ENCODE results near the gene HYAL3. TPM values are rescaled to one million over a fixed set of nuclear protein-coding genes. Genes with fewer than 3 reads are reported as not detected.

HYAL3 gene
- 1 to 10 TPM in 3 of 5 donors, not detected in 2; 1.3 to 3.9 (median 1.3) TPM for total RNA-seq
- polyA plus RNA-seq, result 1 to 10 TPM; 5.0 to 7.9 (median 7.7) TPM
- long read RNA-seq, donor 1, result 0 reads
- long read RNA-seq, donor 2, result 0 reads
- long read RNA-seq, donor 3, result 0 reads
- long read RNA-seq, donor 4, result 0 reads
- long read RNA-seq, donor 5, partial matches to known transcripts, result 0 of 3 reads
- long read RNA-seq, donor 5, other reads (novel, unspliced or antisense), result 0 of 3 reads
- long read RNA-seq, donor 6, result 0 reads
- long read RNA-seq, donor 7, result 0 reads
- long read RNA-seq, donor 8, partial matches to known transcripts, result 18 of 60 reads
- long read RNA-seq, donor 8, other reads (novel, unspliced or antisense), result 42 of 60 reads
- long read RNA-seq, donor 9, result 0 reads
- long read RNA-seq, donor 10, result 0 reads

DNA sequence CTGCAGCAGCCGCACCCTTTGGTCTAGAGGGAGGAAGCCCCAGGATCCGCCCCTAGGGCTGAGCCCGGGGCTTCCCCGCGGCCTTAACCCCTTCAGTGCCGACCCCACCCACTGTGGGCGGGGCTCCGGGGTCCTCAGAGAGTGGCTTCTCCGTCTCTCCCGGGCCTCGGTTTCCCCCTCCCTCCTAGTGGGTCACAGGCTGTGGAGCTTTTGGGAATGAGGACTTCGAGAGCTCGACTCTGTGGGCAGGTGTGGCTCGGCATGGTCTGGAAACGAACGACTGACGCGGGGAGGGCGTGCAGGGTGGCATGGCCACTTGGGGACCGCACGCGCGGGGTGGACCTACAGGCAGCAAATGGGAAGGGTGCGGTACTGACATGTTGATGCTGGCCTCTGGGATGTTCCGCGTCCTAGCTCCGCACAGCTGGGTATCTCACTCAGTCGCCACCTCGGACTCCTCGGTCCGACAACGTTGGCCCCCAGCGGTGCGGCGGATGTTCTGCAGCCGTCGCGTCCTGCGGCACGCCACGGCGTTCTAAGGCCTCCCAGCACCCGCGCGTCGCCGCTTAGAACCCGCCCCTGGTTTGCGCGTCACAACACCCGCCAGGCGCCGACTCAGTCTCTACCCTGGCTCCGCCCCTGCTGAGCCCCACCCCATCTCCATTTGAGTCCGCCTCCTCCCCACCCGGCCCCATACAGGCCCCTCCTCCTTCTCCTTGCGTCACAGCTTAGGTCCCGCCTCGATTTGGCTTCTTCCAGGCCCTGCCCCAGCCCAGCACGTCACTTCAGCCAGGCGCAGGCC lies at the start of gene HYAL3, which contains the start of gene NAA80:
Gene HYAL3 (minus strand): TSS at position 570 of the 802 bp plus-strand sequence. CDS start 3,803 bp downstream, outside the sequence.
Gene NAA80 (minus strand): TSS at position 570 of the 802 bp plus-strand sequence. CDS start 1,942 bp downstream, outside the sequence.
- TF ChIP-seq POLR2AphosphoS5 (IDR thresholded peaks at IDR 0.05), result peak; percentile 87 to 98 (median 97)
- no peak for TF ChIP-seq EP300 (IDR thresholded peaks at IDR 0.05)
- peak in 2 of 4 donors; percentile 48 to 84 for TF ChIP-seq POLR2A (IDR thresholded peaks at IDR 0.05)
- peak in 5 of 7 experiments; percentile 21 to 68 (median 45) for TF ChIP-seq CTCF (IDR thresholded peaks at IDR 0.05)
- Histone ChIP-seq H3K27ac (peak within 1 kb of the TSS; percentile 92 to 96 (median 95)), H3K9me3 (no peaks in the 10 kb centered on the region), H3K4me1 (peaks cover 37 to 68% (median 59%) of the 10 kb centered on the region in 4 donors), H3K36me3 (peaks cover 7 to 15% (median 8%) of the 10 kb centered on the region in 4 donors), H3K27me3 (no peaks in the 10 kb centered on the region), H3K4me3 (peak within 1 kb of the TSS; percentile 67 to 73 (median 70))
- intact Hi-C loops (cut with DNase I; ENCODE audit: low total_unique reads), result no loop called here
- DNase-seq, result peak; percentile 100
- 1% methylated on average over 32 to 61 of the region's 61 CpGs for WGBS, 5 donors

GRCh38 chr3:50347187-50347813 lies 48.1 kb upstream of the HYAL3 start:
- intact Hi-C loops (cut with DNase I; ENCODE audit: low total_unique reads), result no loop called here
- peak overlapping the region in 4 of 5 donors; percentile 17 to 60 (median 31) for H3K27ac ChIP-seq

DNA sequence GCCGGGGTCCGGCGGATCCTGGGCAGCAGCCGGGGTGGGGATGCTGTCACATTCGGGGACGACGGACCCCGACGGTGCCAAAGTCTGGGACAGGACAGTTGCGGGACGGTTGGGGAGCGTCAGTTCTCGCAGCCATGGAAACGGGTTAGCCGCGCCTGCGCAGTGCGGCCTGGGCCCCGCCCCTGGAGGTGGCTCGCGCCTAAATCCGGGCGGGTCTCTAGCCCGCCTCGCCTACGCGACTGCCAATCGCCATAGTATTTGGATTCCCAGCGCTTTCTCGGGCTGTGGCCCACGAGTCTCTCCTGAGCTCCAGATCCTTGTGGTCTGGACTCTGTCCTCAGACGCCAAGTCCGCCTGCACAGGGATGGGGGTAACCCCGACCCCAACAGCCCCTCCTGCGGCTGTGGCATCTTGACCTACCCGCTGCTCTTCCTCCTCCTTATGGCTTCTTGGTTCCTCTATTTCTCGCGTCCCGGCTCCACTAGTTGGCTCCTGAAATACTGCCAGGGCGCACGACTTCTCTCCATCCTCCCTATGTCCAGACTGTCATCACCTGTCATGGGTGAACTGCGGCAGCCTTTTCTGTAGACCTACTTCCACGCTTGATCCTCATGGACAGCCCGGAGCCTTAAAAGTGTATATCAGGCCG lies 46.5 kb upstream of the HYAL3 start, which contains the start of gene ZMYND10:
Gene ZMYND10 (minus strand): TSS at position 147 of the 649 bp plus-strand sequence. CDS start 153 bp downstream, outside the sequence.
- intact Hi-C loops (cut with DNase I; ENCODE audit: low total_unique reads), result no loop called here
- WGBS, 5 donors, result 9 to 19% (median 11%) methylated on average over 19 to 45 of the region's 45 CpGs
- Histone ChIP-seq H3K27ac (peak within 1 kb of the TSS in 3 of 5 donors; percentile 34 to 45 (median 40)), H3K4me1 (peaks cover 35 to 74% (median 61%) of the 10 kb centered on the region in 4 donors), H3K27me3 (no peaks in the 10 kb centered on the region), H3K36me3 (peaks cover 12 to 20% (median 15%) of the 10 kb centered on the region in 4 donors), H3K9me3 (no peaks in the 10 kb centered on the region), H3K4me3 (peak within 1 kb of the TSS; percentile 30 to 49 (median 42))
- TF ChIP-seq POLR2AphosphoS5 (IDR thresholded peaks at IDR 0.05) (peak in 1 of 3 donors; percentile 28), POLR2A (IDR thresholded peaks at IDR 0.05) (no peak)
- DNase-seq, result peak; percentile 79 to 86

More at GRCh38 chr3:50347187-50347813, 48.1 kb upstream of the HYAL3 start:
- H3K9me3 ChIP-seq, result no peaks in the 10 kb centered on the region
- peaks cover 35 to 72% (median 62%) of the 10 kb centered on the region in 4 donors for H3K4me1 ChIP-seq
- TF ChIP-seq POLR2AphosphoS5 (IDR thresholded peaks at IDR 0.05), result peak in 1 of 3 donors; percentile 8
- no peak for TF ChIP-seq POLR2A (IDR thresholded peaks at IDR 0.05)
- TF ChIP-seq CTCF (IDR thresholded peaks at IDR 0.05), result peak in 5 of 7 experiments; percentile 29 to 56 (median 48)
- H3K27me3 ChIP-seq, result no peaks in the 10 kb centered on the region
- 17 to 26% (median 25%) methylated on average over 12 to 14 of the region's 14 CpGs for WGBS, 5 donors
- peak; percentile 77 to 93 for DNase-seq
- no peak overlapping the region for H3K4me3 ChIP-seq
- peaks cover 12 to 20% (median 15%) of the 10 kb centered on the region in 4 donors for H3K36me3 ChIP-seq

GRCh38 chr3:50345008-50345407 lies 45.8 kb upstream of the HYAL3 start:
- Histone ChIP-seq H3K9me3 (no peaks in the 10 kb centered on the region), H3K4me1 (peaks cover 37 to 76% (median 62%) of the 10 kb centered on the region in 4 donors), H3K27me3 (no peaks in the 10 kb centered on the region), H3K4me3 (peak overlapping the region; percentile 30 to 49 (median 42)), H3K27ac (peak overlapping the region in 1 of 5 donors; percentile 40), H3K36me3 (peaks cover 12 to 20% (median 15%) of the 10 kb centered on the region in 4 donors)
- TF ChIP-seq POLR2AphosphoS5 (IDR thresholded peaks at IDR 0.05) (no peak), POLR2A (IDR thresholded peaks at IDR 0.05) (no peak), CTCF (IDR thresholded peaks at IDR 0.05) (no peak), EP300 (IDR thresholded peaks at IDR 0.05) (no peak)
- DNase-seq, result no peak
- intact Hi-C loops (cut with DNase I; ENCODE audit: low total_unique reads), result no loop called here
- 66 to 77% (median 70%) methylated on average over 6 to 8 of the region's 8 CpGs for WGBS, 5 donors
